GM12864 (cell line): ENCODE measurements around the gene NUP62.

ENCODE experiments used
- DNase-seq: peaks from one replicate; pipeline ENCODE4 v3.0.0-alpha.2; 2011; ENCODE audit warnings: low read depth
- H3K4me3 ChIP-seq: 2 replicates; pipeline ENCODE4 v1.5.1; 2011; ENCODE audit warnings: mild to moderate bottlenecking, low read depth, low read length, control low read depth
- TF ChIP-seq, protein P1 (sequence below): IDR thresholded peaks from 2 replicates; pipeline ENCODE4 v1.5.1; 2011; ENCODE audit warnings: low read depth, mild to moderate bottlenecking, moderate library complexity, low read length, control low read depth, inconsistent platforms; ENCODE audit errors: missing control alignments

Gene NUP62

GRCh38 chr19:49889687-49890348, 39.5 kb downstream of the NUP62 start:
- DNase-seq: no peak
- TF ChIP-seq, protein P1, sequence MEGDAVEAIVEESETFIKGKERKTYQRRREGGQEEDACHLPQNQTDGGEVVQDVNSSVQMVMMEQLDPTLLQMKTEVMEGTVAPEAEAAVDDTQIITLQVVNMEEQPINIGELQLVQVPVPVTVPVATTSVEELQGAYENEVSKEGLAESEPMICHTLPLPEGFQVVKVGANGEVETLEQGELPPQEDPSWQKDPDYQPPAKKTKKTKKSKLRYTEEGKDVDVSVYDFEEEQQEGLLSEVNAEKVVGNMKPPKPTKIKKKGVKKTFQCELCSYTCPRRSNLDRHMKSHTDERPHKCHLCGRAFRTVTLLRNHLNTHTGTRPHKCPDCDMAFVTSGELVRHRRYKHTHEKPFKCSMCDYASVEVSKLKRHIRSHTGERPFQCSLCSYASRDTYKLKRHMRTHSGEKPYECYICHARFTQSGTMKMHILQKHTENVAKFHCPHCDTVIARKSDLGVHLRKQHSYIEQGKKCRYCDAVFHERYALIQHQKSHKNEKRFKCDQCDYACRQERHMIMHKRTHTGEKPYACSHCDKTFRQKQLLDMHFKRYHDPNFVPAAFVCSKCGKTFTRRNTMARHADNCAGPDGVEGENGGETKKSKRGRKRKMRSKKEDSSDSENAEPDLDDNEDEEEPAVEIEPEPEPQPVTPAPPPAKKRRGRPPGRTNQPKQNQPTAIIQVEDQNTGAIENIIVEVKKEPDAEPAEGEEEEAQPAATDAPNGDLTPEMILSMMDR: peak; percentile 81
- peak overlapping the region; percentile 36 for H3K4me3 ChIP-seq

- TF ChIP-seq, protein P1: no peak
- no peak overlapping the region; the same call in 1 of the 2 replicates for H3K4me3 ChIP-seq
- DNase-seq: no peak
Observed at GRCh38 chr19:49889038-49889686, 40.1 kb downstream of the NUP62 start.

GRCh38 chr19:49888510-49888824, 40.8 kb downstream of the NUP62 start:
- no peak overlapping the region; the same call in 1 of the 2 replicates for H3K4me3 ChIP-seq
- DNase-seq: no peak
- TF ChIP-seq, protein P1: no peak

GRCh38 chr19:49887665-49888509, 41.4 kb downstream of the NUP62 start:
- no peak for DNase-seq
- TF ChIP-seq, protein P1: no peak
- no peak overlapping the region for H3K4me3 ChIP-seq

DNA sequence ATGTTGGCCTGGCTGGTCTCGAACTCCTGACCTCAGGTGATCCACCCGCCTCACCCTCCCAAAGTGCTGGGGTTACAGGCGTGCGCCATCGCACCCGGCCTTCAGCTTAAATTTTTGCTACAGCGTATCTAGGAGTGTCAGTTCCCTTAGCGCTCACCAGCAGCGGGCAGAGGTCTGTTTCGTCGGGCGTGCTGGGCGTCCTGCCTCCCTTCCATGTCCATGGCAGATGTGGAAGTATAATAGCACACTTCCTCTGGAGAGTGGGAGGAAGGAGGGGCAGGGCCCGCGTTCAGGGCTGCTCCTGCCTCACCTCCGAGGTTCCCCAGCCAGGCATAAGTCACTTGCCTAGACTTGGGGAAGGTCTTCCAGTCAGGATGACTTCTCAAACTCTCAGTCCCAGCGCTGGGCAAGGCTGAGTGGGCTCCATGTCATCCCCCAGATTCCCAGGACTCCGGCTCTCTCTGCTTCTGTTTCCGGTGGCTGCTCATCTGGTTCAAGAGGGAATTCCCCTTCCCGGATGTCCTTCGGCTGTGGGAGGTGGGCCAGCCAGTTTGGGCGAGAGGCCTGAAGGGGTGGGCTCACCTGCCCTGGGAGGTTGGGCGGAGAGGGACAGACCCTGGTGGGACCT, 42.2 kb downstream of the NUP62 start:
- TF ChIP-seq, protein P1: no peak
- DNase-seq: no peak
- H3K4me3 ChIP-seq: no peak overlapping the region

DNA sequence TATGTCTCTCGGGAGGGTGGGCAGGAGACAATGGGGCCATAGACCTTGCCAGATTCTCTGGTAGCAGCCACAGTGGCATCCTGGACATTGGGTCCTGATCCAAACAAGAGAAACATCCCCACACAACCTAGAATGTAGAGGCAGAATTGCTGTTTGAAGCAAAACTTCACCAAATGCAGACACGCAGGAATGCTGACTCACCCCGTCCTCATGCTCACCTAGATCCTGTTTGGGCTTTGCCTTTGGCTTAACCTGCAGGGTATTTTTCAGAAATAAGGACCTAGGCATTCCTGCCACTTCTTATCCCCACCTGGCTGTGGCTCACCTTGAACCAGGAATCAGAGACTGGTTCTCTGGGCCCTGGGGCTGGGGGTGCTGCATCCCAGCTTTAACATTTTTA, 44.5 kb downstream of the NUP62 start:
- DNase-seq: no peak
- TF ChIP-seq, protein P1: no peak
- no peak overlapping the region for H3K4me3 ChIP-seq
